ENCODE measurements around the gene HRNR. TPM values are rescaled to one million over a fixed set of nuclear protein-coding genes. Genes with fewer than 3 reads are reported as not detected.

Gene HRNR
- polyA plus RNA-seq, 1 of the 3 experiments (the other 2 are of a cell fraction): not detected

DNA sequence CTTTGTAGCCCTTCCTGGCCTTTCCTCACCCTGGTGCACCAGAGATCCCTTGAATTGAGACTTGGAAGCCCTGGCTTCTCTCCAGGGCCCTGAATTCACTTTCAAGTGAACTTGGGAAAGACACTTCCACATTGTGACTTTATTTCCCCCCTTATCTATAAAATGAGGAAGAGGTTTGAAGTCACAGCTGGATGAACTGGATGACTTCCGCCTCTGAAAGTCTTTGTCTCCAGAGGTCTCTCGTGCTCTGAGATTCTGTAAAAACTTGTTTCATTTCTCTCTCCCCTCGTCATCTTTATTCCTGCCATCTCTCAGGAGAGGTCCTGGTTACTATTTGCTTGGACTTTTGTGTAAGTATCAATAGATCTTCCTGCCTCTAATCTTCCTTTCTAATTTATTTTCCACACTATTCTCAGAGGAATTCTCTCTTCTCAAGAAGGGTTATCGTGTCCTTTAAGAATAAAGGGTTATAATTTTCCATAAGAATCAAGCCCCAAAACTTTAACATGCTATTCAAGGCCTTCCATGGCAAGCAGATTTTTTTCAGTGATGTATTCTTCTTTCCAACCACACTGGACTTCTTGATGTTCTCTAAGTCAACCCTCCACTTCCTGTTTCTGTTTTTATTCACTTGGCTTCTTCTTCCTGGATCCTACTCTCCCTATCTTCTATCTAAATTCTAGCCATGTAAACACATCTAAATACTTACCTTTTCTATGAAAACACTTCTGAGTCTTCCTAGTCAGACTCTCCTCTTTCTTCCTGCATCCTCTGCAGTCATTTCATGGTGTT is 58.5 kb downstream of the HRNR start:
- peaks cover 0 to 14% of the 10 kb centered on the region in 2 experiments; a peak in 2 of 4 replicates for H3K4me1 ChIP-seq (ENCODE audit: control insufficient read depth in 1 of 2, insufficient read depth in 2 of 2, low read depth in 1 of 2, low read length in 1 of 2)
- H3F3A ChIP-seq (replicated peaks; ENCODE audit: insufficient read depth): peaks cover 17% of the 10 kb centered on the region
- H3K9me2 ChIP-seq: no peaks in the 10 kb centered on the region
- WGBS (ENCODE audit: low lambda C conversion rate): 35% methylated on average over 4 of the region's 4 CpGs
- no peak overlapping the region for H3K27ac ChIP-seq (ENCODE audit: low read depth in 2 of 2, low read length in 1 of 2)
- DNase-seq: no peak
- no peak overlapping the region for H3K9ac ChIP-seq
- no peak overlapping the region for H3K4me2 ChIP-seq
- POLR2A ChIA-PET: no interaction called here
- H2AFZ ChIP-seq (ENCODE audit: low read depth): no peak overlapping the region
- no peak for TF ChIP-seq RCOR1 (IDR thresholded peaks at IDR 0.05; ENCODE audit: low read length)
- TF ChIP-seq EZH2phosphoT487 (IDR thresholded peaks at IDR 0.05; ENCODE audit: borderline replicate concordance, low read depth): no peak
- TF ChIP-seq NFIC (IDR thresholded peaks at IDR 0.05; ENCODE audit: borderline replicate concordance): no peak
- TF ChIP-seq TCF12 (IDR thresholded peaks at IDR 0.05): no peak
- TF ChIP-seq, protein P1, sequence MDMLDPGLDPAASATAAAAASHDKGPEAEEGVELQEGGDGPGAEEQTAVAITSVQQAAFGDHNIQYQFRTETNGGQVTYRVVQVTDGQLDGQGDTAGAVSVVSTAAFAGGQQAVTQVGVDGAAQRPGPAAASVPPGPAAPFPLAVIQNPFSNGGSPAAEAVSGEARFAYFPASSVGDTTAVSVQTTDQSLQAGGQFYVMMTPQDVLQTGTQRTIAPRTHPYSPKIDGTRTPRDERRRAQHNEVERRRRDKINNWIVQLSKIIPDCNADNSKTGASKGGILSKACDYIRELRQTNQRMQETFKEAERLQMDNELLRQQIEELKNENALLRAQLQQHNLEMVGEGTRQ (IDR thresholded peaks at IDR 0.05; ENCODE audit: borderline replicate concordance, low read depth, low read length): no peak
- no peak for TF ChIP-seq SMC3 (IDR thresholded peaks at IDR 0.05; ENCODE audit: low read depth, low read length)
- no peak for TF ChIP-seq FOXM1 (IDR thresholded peaks at IDR 0.05; ENCODE audit: low read depth)
- TF ChIP-seq RFX5 (IDR thresholded peaks at IDR 0.05; ENCODE audit: low read length): no peak
- TF ChIP-seq, protein P2, sequence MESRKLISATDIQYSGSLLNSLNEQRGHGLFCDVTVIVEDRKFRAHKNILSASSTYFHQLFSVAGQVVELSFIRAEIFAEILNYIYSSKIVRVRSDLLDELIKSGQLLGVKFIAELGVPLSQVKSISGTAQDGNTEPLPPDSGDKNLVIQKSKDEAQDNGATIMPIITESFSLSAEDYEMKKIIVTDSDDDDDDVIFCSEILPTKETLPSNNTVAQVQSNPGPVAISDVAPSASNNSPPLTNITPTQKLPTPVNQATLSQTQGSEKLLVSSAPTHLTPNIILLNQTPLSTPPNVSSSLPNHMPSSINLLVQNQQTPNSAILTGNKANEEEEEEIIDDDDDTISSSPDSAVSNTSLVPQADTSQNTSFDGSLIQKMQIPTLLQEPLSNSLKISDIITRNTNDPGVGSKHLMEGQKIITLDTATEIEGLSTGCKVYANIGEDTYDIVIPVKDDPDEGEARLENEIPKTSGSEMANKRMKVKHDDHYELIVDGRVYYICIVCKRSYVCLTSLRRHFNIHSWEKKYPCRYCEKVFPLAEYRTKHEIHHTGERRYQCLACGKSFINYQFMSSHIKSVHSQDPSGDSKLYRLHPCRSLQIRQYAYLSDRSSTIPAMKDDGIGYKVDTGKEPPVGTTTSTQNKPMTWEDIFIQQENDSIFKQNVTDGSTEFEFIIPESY (IDR thresholded peaks at IDR 0.05; ENCODE audit: borderline replicate concordance, low read depth): no peak
- no peak for TF ChIP-seq POLR2AphosphoS5 (IDR thresholded peaks at IDR 0.05; ENCODE audit: low read depth, low read length)
- TF ChIP-seq, protein P3, sequence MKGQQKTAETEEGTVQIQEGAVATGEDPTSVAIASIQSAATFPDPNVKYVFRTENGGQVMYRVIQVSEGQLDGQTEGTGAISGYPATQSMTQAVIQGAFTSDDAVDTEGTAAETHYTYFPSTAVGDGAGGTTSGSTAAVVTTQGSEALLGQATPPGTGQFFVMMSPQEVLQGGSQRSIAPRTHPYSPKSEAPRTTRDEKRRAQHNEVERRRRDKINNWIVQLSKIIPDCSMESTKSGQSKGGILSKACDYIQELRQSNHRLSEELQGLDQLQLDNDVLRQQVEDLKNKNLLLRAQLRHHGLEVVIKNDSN (IDR thresholded peaks at IDR 0.05; ENCODE audit: borderline replicate concordance, low read depth): no peak
- TF ChIP-seq TEAD4 (IDR thresholded peaks at IDR 0.05; ENCODE audit: borderline replicate concordance, insufficient read depth): no peak
- TF ChIP-seq RAD21 (IDR thresholded peaks at IDR 0.05; ENCODE audit: low read length): no peak
- H3K36me3 ChIP-seq (replicated peaks in 1 of 2; ENCODE audit: control insufficient read depth in 1 of 2, insufficient read depth in 2 of 2, low read length in 1 of 2): no peaks in the 10 kb centered on the region
- no peaks in the 10 kb centered on the region for H4K20me1 ChIP-seq (ENCODE audit: insufficient read depth)
- CTCF ChIA-PET: interaction anchor here (0.8 to 1.0 kb wide), 2 partner anchors 20 to 21 kb away, joined by 3 to 4 read pairs; no protein-coding TSS in a partner anchor
- no peaks in the 10 kb centered on the region for H3K27me3 ChIP-seq (ENCODE audit: insufficient read depth)
- no peaks in the 10 kb centered on the region for H3K9me3 ChIP-seq
- no peaks in the 10 kb centered on the region for H3K79me2 ChIP-seq (ENCODE audit: insufficient read depth)
- no peak overlapping the region for H3K4me3 ChIP-seq (ENCODE audit: low read depth in 2 of 2, low read length in 1 of 2)

All from SK-N-SH (cell line).